ENCODE results near the gene CAB39L.

The CAB39L gene

GRCh38 chr13:49441846-49442245 lies 2.0 kb downstream of the CAB39L start:
- H3K9me3 ChIP-seq = no peaks in the 10 kb centered on the region
- TF ChIP-seq CTCF (IDR thresholded peaks at IDR 0.05) = no peak
- peaks cover 16 to 22% of the 10 kb centered on the region in 2 experiments for H3K4me1 ChIP-seq (ENCODE audit: control insufficient read depth in 1 of 2, insufficient read depth in 1 of 2, low read depth in 1 of 2, low read length in 1 of 2)
- H3K27me3 ChIP-seq = no peaks in the 10 kb centered on the region
- no peak overlapping the region for H3K4me3 ChIP-seq (ENCODE audit: low read depth in 1 of 2, low read length in 1 of 2)
- H3K27ac ChIP-seq = no peak overlapping the region
- H3K36me3 ChIP-seq = no peaks in the 10 kb centered on the region

- H3K27ac ChIP-seq = no peak overlapping the region
- no peak overlapping the region for H3K4me3 ChIP-seq (ENCODE audit: low read depth in 1 of 2, low read length in 1 of 2)
- H3K27me3 ChIP-seq = no peaks in the 10 kb centered on the region
- H3K9me3 ChIP-seq = no peaks in the 10 kb centered on the region
- no peaks in the 10 kb centered on the region for H3K36me3 ChIP-seq
- peaks cover 16 to 22% of the 10 kb centered on the region in 2 experiments for H3K4me1 ChIP-seq (ENCODE audit: control insufficient read depth in 1 of 2, insufficient read depth in 1 of 2, low read depth in 1 of 2, low read length in 1 of 2)
- no peak for TF ChIP-seq CTCF (IDR thresholded peaks at IDR 0.05)
These were observed 2.6 kb downstream of the CAB39L start for GRCh38 chr13:49441312-49441711.

- H3K9me3 ChIP-seq = no peaks in the 10 kb centered on the region
- H3K4me1 ChIP-seq (ENCODE audit: control insufficient read depth in 1 of 2, insufficient read depth in 1 of 2, low read depth in 1 of 2, low read length in 1 of 2) = peaks cover 5 to 13% of the 10 kb centered on the region in 2 experiments
- no peaks in the 10 kb centered on the region for H3K27me3 ChIP-seq
- no peaks in the 10 kb centered on the region for H3K36me3 ChIP-seq
- no peak overlapping the region for H3K4me3 ChIP-seq (ENCODE audit: low read depth in 1 of 2, low read length in 1 of 2)
- TF ChIP-seq CTCF (IDR thresholded peaks at IDR 0.05) = no peak
- H3K27ac ChIP-seq = no peak overlapping the region
These were observed 4.3 kb downstream of the CAB39L start for GRCh38 chr13:49439609-49440008.

- H3K36me3 ChIP-seq = peaks cover 6% of the 10 kb centered on the region
- H3K27ac ChIP-seq = no peak overlapping the region
- H3K9me3 ChIP-seq = no peaks in the 10 kb centered on the region
- no peak for TF ChIP-seq CTCF (IDR thresholded peaks at IDR 0.05)
- no peak overlapping the region for H3K4me3 ChIP-seq (ENCODE audit: low read depth in 1 of 2, low read length in 1 of 2)
- no peaks in the 10 kb centered on the region for H3K4me1 ChIP-seq (ENCODE audit: control insufficient read depth in 1 of 2, insufficient read depth in 1 of 2, low read depth in 1 of 2, low read length in 1 of 2)
- no peaks in the 10 kb centered on the region for H3K27me3 ChIP-seq
These were observed 6.2 kb downstream of the CAB39L start for GRCh38 chr13:49437705-49438104.

- Histone ChIP-seq H3K4me3 (ENCODE audit: low read depth in 1 of 2, low read length in 1 of 2) (no peak overlapping the region), H3K4me1 (ENCODE audit: control insufficient read depth in 1 of 2, insufficient read depth in 1 of 2, low read depth in 1 of 2, low read length in 1 of 2) (no peaks in the 10 kb centered on the region), H3K36me3 (peaks cover 12% of the 10 kb centered on the region), H3K27me3 (no peaks in the 10 kb centered on the region), H3K27ac (no peak overlapping the region), H3K9me3 (no peaks in the 10 kb centered on the region)
- no peak for TF ChIP-seq CTCF (IDR thresholded peaks at IDR 0.05)
These were observed 7.0 kb downstream of the CAB39L start for GRCh38 chr13:49436890-49437289.

- Histone ChIP-seq H3K36me3 (peaks cover 13% of the 10 kb centered on the region), H3K27me3 (no peaks in the 10 kb centered on the region), H3K9me3 (no peaks in the 10 kb centered on the region), H3K4me1 (ENCODE audit: control insufficient read depth in 1 of 2, insufficient read depth in 1 of 2, low read depth in 1 of 2, low read length in 1 of 2) (no peaks in the 10 kb centered on the region), H3K4me3 (ENCODE audit: low read depth in 1 of 2, low read length in 1 of 2) (no peak overlapping the region), H3K27ac (no peak overlapping the region)
- no peak for TF ChIP-seq CTCF (IDR thresholded peaks at IDR 0.05)
These were observed 7.9 kb downstream of the CAB39L start for GRCh38 chr13:49435992-49436391.

Data from neutrophil (primary cell).